Measurements from ENCODE around the gene ZNF516.

GRCh38 chr18:76348267-76349066, 146.6 kb downstream of the ZNF516 start:
- TF ChIP-seq BRCA1 (IDR thresholded peaks at IDR 0.05; ENCODE audit: low read depth, low read length) (no peak), HDAC2 (IDR thresholded peaks at IDR 0.05) (no peak), ATF3 (IDR thresholded peaks at IDR 0.05; ENCODE audit: borderline replicate concordance, extremely low read depth, low read depth, low read length) (no peak), EZH2 (IDR thresholded peaks at IDR 0.05; ENCODE audit: borderline replicate concordance, control insufficient read depth, low read depth, low read length) (no peak), PAX8 (IDR thresholded peaks at IDR 0.05) (no peak), KDM1A (IDR thresholded peaks at IDR 0.05; ENCODE audit: borderline replicate concordance) (no peak), ZNF622 (IDR thresholded peaks at IDR 0.05) (no peak), EP300 (IDR thresholded peaks at IDR 0.05; ENCODE audit: borderline replicate concordance in 1 of 2, control insufficient read depth in 1 of 2, low read depth in 2 of 2, low read length in 2 of 2) (no peak)

Data from GM12878 (cell line).